ENCODE data around the gene AKT1S1.

- TF ChIP-seq, protein P1, sequence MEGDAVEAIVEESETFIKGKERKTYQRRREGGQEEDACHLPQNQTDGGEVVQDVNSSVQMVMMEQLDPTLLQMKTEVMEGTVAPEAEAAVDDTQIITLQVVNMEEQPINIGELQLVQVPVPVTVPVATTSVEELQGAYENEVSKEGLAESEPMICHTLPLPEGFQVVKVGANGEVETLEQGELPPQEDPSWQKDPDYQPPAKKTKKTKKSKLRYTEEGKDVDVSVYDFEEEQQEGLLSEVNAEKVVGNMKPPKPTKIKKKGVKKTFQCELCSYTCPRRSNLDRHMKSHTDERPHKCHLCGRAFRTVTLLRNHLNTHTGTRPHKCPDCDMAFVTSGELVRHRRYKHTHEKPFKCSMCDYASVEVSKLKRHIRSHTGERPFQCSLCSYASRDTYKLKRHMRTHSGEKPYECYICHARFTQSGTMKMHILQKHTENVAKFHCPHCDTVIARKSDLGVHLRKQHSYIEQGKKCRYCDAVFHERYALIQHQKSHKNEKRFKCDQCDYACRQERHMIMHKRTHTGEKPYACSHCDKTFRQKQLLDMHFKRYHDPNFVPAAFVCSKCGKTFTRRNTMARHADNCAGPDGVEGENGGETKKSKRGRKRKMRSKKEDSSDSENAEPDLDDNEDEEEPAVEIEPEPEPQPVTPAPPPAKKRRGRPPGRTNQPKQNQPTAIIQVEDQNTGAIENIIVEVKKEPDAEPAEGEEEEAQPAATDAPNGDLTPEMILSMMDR (conservative IDR thresholded peaks at IDR 0.05; ENCODE audit: low read depth, low read length): no peak
- TF ChIP-seq EZH2phosphoT487 (IDR thresholded peaks at IDR 0.05; ENCODE audit: borderline replicate concordance, low read length): no peak
Observed at GRCh38 chr19:49838885-49839588, 38.1 kb downstream of the AKT1S1 start.

Data from PC-3 (cell line).